Measurements from ENCODE around the gene RDH13. TPM values are rescaled to one million over a fixed set of nuclear protein-coding genes. Genes with fewer than 3 reads are reported as not detected.

The RDH13 gene
- total RNA-seq, 5 donors from 2014 or later (not counting 1 experiment from before 2014, with no cell fraction given): 12.4 to 35.8 (median 21.6) TPM

- no peak for DNase-seq
- Histone ChIP-seq H3K9me3 (no peaks in the 10 kb centered on the region), H3K36me3 (ENCODE audit: control insufficient read depth in 2 of 2, extremely low read depth in 1 of 2, insufficient read depth in 1 of 2, low read length in 1 of 2) (peaks cover 11 to 14% of the 10 kb centered on the region in 2 donors), H3K27ac (ENCODE audit: low read length) (no peak overlapping the region), H3K4me1 (ENCODE audit: control insufficient read depth in 1 of 2, extremely low read depth in 1 of 2, insufficient read depth in 2 of 2, low read length in 2 of 2) (peaks cover 0 to 22% of the 10 kb centered on the region in 2 experiments), H3K27me3 (replicated peaks in 1 of 2; ENCODE audit: control insufficient read depth in 2 of 2, extremely low read depth in 1 of 2, insufficient read depth in 2 of 2, low read length in 1 of 2) (peaks cover 9 to 53% of the 10 kb centered on the region in 2 experiments), H3K4me3 (ENCODE audit: control insufficient read depth in 1 of 2, extremely low read depth in 1 of 2, low read length in 1 of 2) (peak overlapping the region in 1 of 2 donors; percentile 53)
- 87% methylated on average over 12 of the region's 12 CpGs for WGBS (ENCODE audit: insufficient coverage)
- Mint-ChIP-seq H3K9me3 (no peaks in the 10 kb centered on the region), H3K36me3 (peaks cover 13% of the 10 kb centered on the region), H3K4me3 (peak overlapping the region; percentile 13 to 76 (median 55)), H3K27me3 (peaks cover 47 to 54% of the 10 kb centered on the region in 2 donors), H3K4me1 (peaks cover 17 to 33% (median 31%) of the 10 kb centered on the region in 3 donors), H3K27ac (peak overlapping the region in 1 of 2 donors; percentile 74)
- ChIA-PET CTCF (interaction anchor here in 1 of 2 donors (1.9 kb wide), 1 partner anchor 416 kb away, joined by 4 read pairs; no protein-coding TSS in a partner anchor), POLR2A (no interaction called here)
- no peak for ATAC-seq (replicated peaks in 1 of 4)
These were observed 25.1 kb upstream of the RDH13 start for GRCh38 chr19:55088021-55088451.

GRCh38 chr19:55087542-55087901 lies 24.6 kb upstream of the RDH13 start:
- Histone ChIP-seq H3K27me3 (replicated peaks in 1 of 2; ENCODE audit: control insufficient read depth in 2 of 2, extremely low read depth in 1 of 2, insufficient read depth in 2 of 2, low read length in 1 of 2) (peaks cover 11 to 58% of the 10 kb centered on the region in 2 experiments), H3K9me3 (no peaks in the 10 kb centered on the region), H3K4me3 (ENCODE audit: control insufficient read depth in 1 of 2, extremely low read depth in 1 of 2, low read length in 1 of 2) (peak overlapping the region in 1 of 2 donors; percentile 53), H3K27ac (ENCODE audit: low read length) (no peak overlapping the region), H3K36me3 (ENCODE audit: control insufficient read depth in 2 of 2, extremely low read depth in 1 of 2, insufficient read depth in 1 of 2, low read length in 1 of 2) (peaks cover 6 to 14% of the 10 kb centered on the region in 2 donors), H3K4me1 (ENCODE audit: control insufficient read depth in 1 of 2, extremely low read depth in 1 of 2, insufficient read depth in 2 of 2, low read length in 2 of 2) (peaks cover 0 to 23% of the 10 kb centered on the region in 2 experiments)
- DNase-seq (no peak), ATAC-seq (replicated peaks in 1 of 4) (peak in 1 of 4 experiments; percentile 3)
- WGBS (ENCODE audit: insufficient coverage): 65% methylated on average over 15 of the region's 17 CpGs
- Mint-ChIP-seq H3K9me3 (no peaks in the 10 kb centered on the region), H3K36me3 (peaks cover 13% of the 10 kb centered on the region), H3K27me3 (peaks cover 50 to 59% of the 10 kb centered on the region in 2 donors), H3K4me1 (peaks cover 18 to 37% (median 36%) of the 10 kb centered on the region in 3 donors), H3K4me3 (peak overlapping the region; percentile 31 to 76 (median 63)), H3K27ac (no peak overlapping the region)
- CTCF ChIA-PET: no interaction called here
- POLR2A ChIA-PET: no interaction called here

- peak overlapping the region; percentile 17 to 53 for H3K4me3 ChIP-seq (ENCODE audit: control insufficient read depth in 1 of 2, extremely low read depth in 1 of 2, low read length in 1 of 2)
- peaks cover 53 to 62% of the 10 kb centered on the region in 2 donors for H3K27me3 Mint-ChIP-seq
- peak; percentile 33 to 70 (median 60) for ATAC-seq (replicated peaks in 1 of 4)
These were observed 24.0 kb upstream of the RDH13 start for GRCh38 chr19:55086730-55087541.

DNA sequence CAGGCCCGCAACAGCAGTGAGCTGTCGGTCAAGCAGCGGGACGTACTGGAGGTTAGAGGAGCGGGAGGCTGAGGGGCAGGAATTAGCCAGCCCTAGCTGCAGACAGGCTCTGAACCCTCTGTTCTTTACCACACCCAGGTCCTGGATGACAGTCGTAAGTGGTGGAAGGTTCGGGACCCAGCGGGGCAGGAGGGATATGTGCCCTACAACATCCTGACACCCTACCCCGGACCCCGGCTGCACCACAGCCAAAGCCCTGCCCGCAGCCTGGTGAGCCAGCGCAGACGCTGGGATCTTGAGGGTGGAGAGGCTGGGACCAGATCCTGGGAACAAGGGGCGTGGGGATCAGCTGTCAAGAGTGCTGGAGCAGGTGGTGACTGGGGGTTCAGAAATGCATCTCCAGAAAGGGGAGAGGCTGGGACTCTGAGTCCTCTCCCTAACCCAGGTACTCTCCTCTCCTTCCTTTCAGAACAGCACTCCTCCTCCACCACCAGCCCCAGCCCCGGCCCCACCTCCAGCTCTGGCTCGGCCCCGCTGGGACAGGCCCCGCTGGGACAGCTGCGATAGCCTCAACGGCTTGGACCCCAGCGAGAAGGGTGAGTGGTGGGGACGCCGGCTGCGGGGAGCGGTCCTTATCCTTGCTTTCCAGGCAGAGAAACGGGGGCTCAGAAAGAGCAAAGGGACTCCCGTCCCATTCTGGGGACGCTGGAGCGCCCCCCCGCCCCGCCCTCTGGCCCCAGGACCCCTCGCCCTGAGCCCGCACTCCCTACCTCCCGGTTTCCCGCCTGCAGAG lies 23.2 kb upstream of the RDH13 start:
- 15% methylated on average over 23 of the region's 35 CpGs for WGBS (ENCODE audit: insufficient coverage)
- ChIA-PET POLR2A (no interaction called here), CTCF (interaction anchor here in 1 of 2 donors (1.3 kb wide), 1 partner anchor 418 kb away, joined by 4 read pairs; no protein-coding TSS in a partner anchor)
- H3K27ac ChIP-seq (ENCODE audit: low read length): no peak overlapping the region
- H3K4me3 ChIP-seq (ENCODE audit: control insufficient read depth in 1 of 2, extremely low read depth in 1 of 2, low read length in 1 of 2): no peak overlapping the region
- DNase-seq (no peak), ATAC-seq (replicated peaks in 1 of 4) (no peak)
- H3K4me1 ChIP-seq (ENCODE audit: control insufficient read depth in 1 of 2, extremely low read depth in 1 of 2, insufficient read depth in 2 of 2, low read length in 2 of 2): peaks cover 0 to 37% of the 10 kb centered on the region in 2 experiments
- peaks cover 26 to 45% (median 40%) of the 10 kb centered on the region in 3 donors for H3K4me1 Mint-ChIP-seq
- peaks cover 11 to 72% of the 10 kb centered on the region in 2 experiments for H3K27me3 ChIP-seq (replicated peaks in 1 of 2; ENCODE audit: control insufficient read depth in 2 of 2, extremely low read depth in 1 of 2, insufficient read depth in 2 of 2, low read length in 1 of 2)
- H3K36me3 Mint-ChIP-seq: peaks cover 13% of the 10 kb centered on the region
- peaks cover 1 to 5% of the 10 kb centered on the region in 2 donors for H3K36me3 ChIP-seq (ENCODE audit: control insufficient read depth in 2 of 2, extremely low read depth in 1 of 2, insufficient read depth in 1 of 2, low read length in 1 of 2)
- H3K9me3 ChIP-seq: no peaks in the 10 kb centered on the region
- peak overlapping the region in 1 of 3 donors; percentile 35 for H3K4me3 Mint-ChIP-seq
- H3K27me3 Mint-ChIP-seq: peaks cover 53 to 62% of the 10 kb centered on the region in 2 donors
- H3K27ac Mint-ChIP-seq: no peak overlapping the region
- H3K9me3 Mint-ChIP-seq: no peaks in the 10 kb centered on the region

More at GRCh38 chr19:55086730-55087541, 24.0 kb upstream of the RDH13 start:
- Histone ChIP-seq H3K4me1 (ENCODE audit: control insufficient read depth in 1 of 2, extremely low read depth in 1 of 2, insufficient read depth in 2 of 2, low read length in 2 of 2) (peaks cover 0 to 29% of the 10 kb centered on the region in 2 experiments), H3K9me3 (no peaks in the 10 kb centered on the region), H3K27me3 (replicated peaks in 1 of 2; ENCODE audit: control insufficient read depth in 2 of 2, extremely low read depth in 1 of 2, insufficient read depth in 2 of 2, low read length in 1 of 2) (peaks cover 11 to 64% of the 10 kb centered on the region in 2 experiments), H3K27ac (ENCODE audit: low read length) (no peak overlapping the region), H3K36me3 (ENCODE audit: control insufficient read depth in 2 of 2, extremely low read depth in 1 of 2, insufficient read depth in 1 of 2, low read length in 1 of 2) (peaks cover 6 to 14% of the 10 kb centered on the region in 2 donors)
- Mint-ChIP-seq H3K4me1 (peaks cover 23 to 40% (median 40%) of the 10 kb centered on the region in 3 donors), H3K4me3 (peak overlapping the region; percentile 31 to 76 (median 63)), H3K36me3 (peaks cover 13% of the 10 kb centered on the region), H3K9me3 (no peaks in the 10 kb centered on the region), H3K27ac (no peak overlapping the region)
- DNase-seq: peak in 23 of 35 experiments; percentile 9 to 61 (median 35)
- ChIA-PET CTCF (no interaction called here), POLR2A (interaction anchor here in 1 of 2 donors (0.6 kb wide), 1 partner anchor 269 kb away, joined by 3 read pairs; no protein-coding TSS in a partner anchor)
- WGBS (ENCODE audit: insufficient coverage): 7% methylated on average over 71 of the region's 74 CpGs

DNA sequence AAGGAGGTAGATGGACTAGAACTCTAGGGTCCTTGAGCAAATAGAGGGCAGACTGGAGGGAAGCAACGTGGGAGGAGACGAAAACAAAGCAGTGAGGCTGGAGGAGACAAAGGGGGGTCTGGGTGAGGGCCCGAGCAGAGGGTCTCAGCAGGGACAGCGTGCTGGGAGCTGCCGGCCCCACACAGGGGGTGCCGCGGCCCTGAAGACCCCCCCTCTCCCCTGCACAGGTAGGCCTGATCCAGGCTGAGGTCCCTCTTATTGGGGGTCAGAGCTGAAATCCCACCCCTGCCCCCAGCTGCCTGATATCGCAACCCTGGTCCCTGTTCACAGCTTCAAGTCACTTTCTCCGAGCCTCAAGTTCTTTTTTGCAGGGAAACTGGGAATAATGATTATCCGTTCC lies 21.5 kb upstream of the RDH13 start:
- Histone ChIP-seq H3K36me3 (ENCODE audit: control insufficient read depth in 2 of 2, extremely low read depth in 1 of 2, insufficient read depth in 1 of 2, low read length in 1 of 2) (no peaks in the 10 kb centered on the region), H3K27ac (ENCODE audit: low read length) (no peak overlapping the region), H3K9me3 (no peaks in the 10 kb centered on the region), H3K4me3 (ENCODE audit: control insufficient read depth in 1 of 2, extremely low read depth in 1 of 2, low read length in 1 of 2) (no peak overlapping the region), H3K4me1 (ENCODE audit: control insufficient read depth in 1 of 2, extremely low read depth in 1 of 2, insufficient read depth in 2 of 2, low read length in 2 of 2) (peaks cover 4 to 54% of the 10 kb centered on the region in 2 experiments), H3K27me3 (replicated peaks in 1 of 2; ENCODE audit: control insufficient read depth in 2 of 2, extremely low read depth in 1 of 2, insufficient read depth in 2 of 2, low read length in 1 of 2) (peaks cover 13 to 89% of the 10 kb centered on the region in 2 experiments)
- CTCF ChIA-PET: interaction anchor here in 1 of 2 donors (1.3 kb wide), 1 partner anchor 419 kb away, joined by 4 read pairs; no protein-coding TSS in a partner anchor
- no peak overlapping the region for H3K4me3 Mint-ChIP-seq
- DNase-seq (no peak), ATAC-seq (replicated peaks in 1 of 4) (no peak)
- H3K9me3 Mint-ChIP-seq: no peaks in the 10 kb centered on the region
- POLR2A ChIA-PET: no interaction called here
- 85% methylated on average over 4 of the region's 10 CpGs for WGBS (ENCODE audit: insufficient coverage)
- H3K27me3 Mint-ChIP-seq: peaks cover 55 to 65% of the 10 kb centered on the region in 2 donors
- H3K36me3 Mint-ChIP-seq: no peaks in the 10 kb centered on the region
- H3K27ac Mint-ChIP-seq: no peak overlapping the region
- peaks cover 37 to 52% (median 48%) of the 10 kb centered on the region in 3 donors for H3K4me1 Mint-ChIP-seq
